Hippocampal formation (tissue), 2 donors: ENCODE results near the gene SNTG2.
"Not testable (repeated sequence)": the region's sequence is repeated elsewhere in the genome, so short reads cannot be mapped to it uniquely, and the experiment has no call there.

Experiments used
- DNase-seq, 2 donors: peaks; one replicate each; lab custom pipeline; 2025; lab: John Stamatoyannopoulos, UW

SNTG2 gene

DNA sequence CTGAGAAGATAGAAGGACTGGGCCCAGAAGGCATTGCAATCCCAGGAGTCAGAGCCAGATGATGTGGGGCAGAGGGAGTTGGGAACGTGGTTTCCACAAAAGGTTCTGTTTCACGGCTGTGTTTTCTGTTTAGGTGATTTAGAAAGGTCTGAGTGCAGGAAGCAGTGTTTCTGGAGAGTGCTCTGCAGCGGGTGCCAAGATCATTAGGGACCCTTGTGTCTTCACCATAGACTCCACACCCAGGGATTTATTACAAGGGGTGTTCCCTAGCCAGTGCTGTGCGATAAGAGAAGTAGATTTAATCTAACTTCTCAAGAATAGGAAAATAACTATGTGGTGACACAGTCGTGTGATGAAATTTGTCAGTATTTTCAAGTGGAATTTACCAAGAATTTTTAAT is 241.5 kb downstream of the SNTG2 start:
- DNase-seq = no peak

DNA sequence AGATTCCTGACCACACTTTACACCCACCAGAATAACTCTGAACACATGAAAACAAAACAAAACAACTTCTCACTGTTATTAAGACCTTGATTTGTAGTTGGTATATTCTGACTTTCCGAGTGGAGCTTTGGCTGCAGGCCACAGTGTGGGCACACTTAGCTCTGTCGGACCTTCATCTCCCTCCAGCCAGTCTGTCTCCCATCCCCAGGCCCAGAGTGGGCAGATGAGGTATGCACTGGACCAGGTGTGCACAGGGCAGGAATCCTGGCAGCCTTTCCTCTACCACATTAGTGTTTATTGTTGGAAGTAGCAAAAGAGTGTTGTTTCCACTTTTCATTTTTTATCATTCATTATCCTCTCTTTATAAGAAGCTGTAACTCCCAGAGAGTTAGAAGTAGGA is 243.2 kb downstream of the SNTG2 start:
- DNase-seq = no peak

DNA sequence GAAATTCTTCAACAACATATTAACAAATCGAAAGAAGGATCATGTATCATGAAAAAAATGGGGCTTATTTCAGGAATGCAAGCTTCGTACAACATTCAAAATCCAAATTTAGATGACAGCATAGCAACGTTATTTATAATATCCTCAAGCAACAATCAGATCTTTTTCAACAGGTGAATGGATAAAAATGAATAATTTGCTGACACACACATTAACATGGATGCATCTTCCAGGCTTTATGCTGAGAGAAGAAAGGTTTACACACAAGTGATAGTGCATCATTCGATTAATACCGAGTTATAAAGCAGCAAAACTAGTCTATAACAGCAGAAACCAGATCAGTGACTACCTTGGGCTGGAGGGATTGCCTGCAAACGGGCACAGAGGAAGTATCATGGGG is 253.1 kb downstream of the SNTG2 start:
- DNase-seq = no peak

DNA sequence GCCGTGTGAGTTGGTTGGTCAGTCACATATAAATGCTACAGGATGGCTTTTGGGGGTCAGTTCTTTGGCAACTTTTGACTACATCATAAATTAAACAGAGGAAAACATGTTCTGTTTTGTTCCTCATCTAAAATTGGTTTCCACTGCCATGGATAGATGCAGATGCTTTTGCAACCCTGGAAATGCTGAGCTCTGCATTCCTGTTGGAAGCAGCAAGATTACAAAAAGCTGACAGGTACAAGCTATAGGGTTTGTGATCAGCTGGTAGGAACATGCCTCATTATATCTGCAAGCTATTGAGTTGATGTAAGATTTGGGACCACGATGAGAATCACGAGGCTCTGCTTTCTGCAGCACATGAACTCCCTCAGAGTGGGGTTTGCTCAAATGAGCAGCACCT is 255.2 kb downstream of the SNTG2 start:
- no peak for DNase-seq

DNA sequence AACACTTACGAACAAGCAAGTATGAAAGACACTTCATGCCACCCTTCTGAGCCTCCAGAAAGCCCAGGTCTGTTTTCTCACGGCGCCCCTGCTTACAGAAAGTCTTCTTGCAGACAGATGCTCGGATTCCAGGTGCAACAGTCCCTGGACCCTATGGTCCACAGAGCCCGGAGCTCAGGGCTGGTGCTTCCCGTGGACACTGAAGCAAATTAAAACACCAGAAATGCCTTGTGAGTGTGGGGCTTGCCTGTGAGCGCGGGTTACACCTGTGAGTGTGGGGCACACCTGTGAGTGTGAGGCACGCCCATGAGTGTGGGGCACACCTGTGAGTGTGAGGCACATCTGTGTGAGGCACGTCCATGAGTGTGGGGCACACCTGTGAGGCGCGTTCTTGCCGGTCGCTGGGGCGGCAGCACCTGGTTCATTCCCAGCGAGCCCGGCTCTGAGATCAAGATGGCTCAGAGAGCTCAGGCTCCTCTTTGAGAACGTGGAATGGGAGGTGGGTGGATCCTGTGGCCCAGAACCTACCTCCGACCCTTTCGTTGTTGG is 257.4 kb downstream of the SNTG2 start:
- no peak for DNase-seq

DNA sequence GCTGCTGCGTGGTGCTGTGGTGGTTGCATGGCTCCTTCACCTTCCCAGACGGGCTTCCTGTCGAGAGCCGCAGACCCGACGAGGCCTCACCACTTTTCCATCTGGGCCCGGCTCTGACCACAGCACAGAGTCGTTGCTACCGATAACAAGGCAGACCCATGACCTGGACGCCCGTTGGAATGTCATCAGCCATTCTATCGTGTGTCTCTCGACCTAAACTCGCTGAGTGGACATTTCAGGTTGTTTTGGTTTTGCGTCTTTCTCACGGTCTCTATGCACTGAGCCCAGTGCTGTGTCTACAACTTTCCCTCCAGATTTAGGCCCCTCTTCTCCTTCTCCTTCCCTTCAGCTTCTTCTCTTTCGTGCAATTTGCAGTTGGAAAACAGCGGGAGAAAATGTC is 257.9 kb downstream of the SNTG2 start:
- DNase-seq = no peak

DNA sequence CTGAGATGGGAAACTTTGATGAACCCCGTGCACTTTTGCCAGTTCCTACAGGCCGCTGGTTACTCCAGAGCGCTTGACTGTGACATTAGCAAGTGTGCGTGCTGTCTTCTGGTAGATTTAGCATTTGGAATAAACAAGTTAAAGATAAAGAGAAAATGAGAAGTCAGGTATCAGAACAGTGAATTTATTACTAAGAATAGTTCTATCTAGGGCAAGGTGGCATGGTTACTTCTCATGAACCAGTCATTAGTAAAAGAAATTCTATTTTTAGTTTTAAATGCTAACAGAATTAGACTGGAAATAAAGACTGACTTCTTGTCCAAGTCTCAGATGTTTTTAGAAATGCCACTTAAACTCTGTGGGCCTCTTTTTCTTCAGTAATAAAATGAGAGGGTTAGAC is 258.6 kb downstream of the SNTG2 start:
- no peak for DNase-seq

DNA sequence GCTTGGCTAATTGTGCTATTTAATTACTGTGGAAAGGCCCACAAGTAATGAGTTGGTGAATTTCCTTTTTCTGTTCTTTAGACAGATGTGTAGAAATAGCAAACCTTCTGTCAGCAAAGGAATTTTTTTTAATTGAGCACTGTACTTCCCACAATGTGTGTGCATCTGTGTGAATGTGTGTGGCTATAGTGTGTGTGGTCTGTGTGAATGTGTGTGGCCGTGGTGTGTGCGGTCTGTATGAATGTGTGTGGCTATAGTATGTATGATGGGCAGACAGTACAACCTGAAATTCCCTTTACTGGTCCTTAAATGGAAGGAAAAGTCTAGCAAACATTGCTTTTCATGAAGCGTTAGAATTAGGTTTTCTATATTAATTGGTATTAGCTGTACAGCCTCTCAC is 259.1 kb downstream of the SNTG2 start:
- DNase-seq = no peak

DNA sequence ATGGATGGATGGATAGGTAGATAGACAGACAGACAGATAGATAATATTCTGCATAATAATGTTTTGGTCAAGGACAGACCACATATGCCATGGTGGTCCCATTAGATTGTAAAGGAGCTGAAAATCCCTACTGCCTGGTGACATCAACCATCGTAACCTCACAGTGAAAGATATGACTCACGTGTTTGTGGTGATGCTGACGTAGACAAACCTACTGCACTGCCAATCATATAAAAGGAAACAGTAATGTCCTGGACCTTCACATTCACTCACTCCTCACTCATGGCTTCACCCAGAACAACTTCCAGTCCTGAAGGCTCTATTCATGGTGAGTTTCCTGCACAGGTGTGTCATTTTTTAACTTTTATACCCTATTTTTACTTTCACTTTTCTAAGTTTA is 259.7 kb downstream of the SNTG2 start:
- DNase-seq = no peak

DNA sequence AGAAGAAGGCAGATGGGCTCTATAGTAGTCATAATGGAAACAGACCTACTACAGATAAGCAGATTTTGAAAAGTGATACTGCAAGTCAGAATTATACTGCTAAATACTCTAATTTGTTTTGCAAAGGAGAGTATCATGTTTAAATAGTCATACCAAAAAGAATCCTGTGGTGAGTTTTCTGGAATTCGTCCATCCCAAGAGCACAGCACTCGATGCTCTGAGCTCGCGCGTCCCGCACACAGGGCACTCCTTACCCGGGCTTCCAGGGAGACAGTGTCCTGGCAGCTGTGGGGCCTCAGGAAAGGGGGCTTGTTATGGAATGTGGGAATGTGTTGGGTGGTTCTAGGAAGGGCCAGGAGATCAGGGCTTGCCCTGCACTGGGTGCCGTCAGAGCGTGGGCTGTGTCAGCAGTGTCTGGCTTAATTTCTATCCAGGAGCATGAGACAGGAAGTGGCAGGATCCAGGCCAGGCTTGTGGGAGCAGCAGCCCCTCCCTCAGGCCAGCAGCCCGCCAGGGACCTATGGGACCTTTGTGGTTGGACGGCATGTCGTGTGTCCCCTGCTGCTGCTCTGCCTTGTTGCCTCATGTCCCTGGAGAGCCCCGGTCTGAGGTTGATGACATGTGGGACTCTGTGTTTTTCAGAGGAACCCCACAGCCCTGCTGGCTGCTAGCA is 269.4 kb downstream of the SNTG2 start:
- DNase-seq = no peak

DNA sequence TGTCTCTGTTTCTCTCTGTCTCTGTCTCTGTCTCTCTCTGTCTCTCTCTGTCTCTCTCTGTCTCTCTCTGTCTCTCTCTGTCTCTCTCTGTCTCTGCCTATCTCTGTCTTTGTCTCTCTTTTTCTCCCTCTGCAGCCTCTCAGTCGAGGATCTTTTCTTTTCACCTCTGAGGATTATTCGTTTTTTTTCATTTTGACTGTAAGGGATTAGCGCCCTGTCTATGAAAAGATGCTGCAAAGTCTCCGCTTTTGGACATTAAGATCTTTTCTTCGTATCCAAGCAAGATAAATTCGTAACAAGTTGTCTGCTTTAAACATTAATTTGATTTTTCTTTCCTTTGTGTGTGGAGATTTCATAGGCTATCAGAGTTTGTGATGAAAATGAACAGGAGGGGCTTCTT is 271.4 kb downstream of the SNTG2 start:
- no peak for DNase-seq

DNA sequence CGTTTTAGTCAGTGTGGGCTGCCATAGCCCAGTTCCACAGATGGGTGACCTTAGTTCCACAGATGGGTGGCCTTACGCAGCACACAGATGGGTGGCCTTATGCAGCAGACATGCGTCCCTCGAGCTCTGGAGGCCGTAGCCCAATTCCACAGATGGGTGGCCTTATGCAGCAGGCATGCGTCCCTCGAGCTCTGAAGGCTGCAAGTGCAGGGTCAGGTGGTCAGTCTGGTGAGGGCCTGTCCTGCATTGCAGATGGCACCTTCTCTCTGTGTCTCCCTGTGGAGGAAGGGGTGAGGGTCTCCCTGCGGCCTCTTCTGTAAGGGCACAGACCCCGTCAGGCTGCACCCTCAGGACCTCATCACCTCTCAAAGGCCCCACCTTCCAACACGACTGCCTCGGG is 273.1 kb downstream of the SNTG2 start:
- no peak for DNase-seq

DNA sequence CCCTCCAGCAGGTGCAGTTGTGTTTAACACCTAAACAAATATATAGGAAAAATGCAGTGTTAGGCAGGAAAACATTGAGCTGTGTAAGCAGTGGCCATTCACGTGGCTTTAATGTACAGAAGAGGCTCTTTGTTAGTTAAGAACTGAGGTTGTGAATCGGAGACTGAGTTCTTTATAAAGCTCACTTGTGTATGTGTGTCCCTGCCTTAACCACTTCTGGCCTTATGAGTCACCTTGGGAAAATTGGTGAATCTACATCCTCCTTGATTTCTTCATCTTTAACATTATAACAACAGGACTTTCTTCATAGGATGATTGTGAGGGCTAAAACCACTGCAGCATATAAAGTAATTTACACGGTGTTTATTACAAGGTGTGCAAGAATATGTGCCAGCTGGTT is 274.3 kb downstream of the SNTG2 start:
- DNase-seq = no peak

DNA sequence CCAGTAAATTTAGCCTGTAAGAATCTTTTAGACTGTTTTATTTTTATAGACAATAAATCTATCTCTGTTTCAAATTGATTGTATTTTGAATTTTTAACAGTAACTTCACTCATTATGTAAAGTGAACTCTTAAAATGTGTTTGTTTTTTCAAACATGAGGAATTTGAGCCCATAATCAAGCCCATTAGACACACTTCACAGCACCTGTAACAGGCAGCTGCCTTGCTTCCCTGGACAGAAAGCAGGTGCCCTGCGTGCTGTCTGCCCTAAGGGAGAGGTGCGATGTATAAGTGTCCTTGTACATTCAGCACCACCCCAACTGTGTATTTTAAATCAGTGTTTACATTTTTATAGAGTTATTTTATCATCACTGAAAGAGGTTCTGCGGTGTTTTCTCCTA is 276.1 kb downstream of the SNTG2 start:
- DNase-seq = no peak

DNA sequence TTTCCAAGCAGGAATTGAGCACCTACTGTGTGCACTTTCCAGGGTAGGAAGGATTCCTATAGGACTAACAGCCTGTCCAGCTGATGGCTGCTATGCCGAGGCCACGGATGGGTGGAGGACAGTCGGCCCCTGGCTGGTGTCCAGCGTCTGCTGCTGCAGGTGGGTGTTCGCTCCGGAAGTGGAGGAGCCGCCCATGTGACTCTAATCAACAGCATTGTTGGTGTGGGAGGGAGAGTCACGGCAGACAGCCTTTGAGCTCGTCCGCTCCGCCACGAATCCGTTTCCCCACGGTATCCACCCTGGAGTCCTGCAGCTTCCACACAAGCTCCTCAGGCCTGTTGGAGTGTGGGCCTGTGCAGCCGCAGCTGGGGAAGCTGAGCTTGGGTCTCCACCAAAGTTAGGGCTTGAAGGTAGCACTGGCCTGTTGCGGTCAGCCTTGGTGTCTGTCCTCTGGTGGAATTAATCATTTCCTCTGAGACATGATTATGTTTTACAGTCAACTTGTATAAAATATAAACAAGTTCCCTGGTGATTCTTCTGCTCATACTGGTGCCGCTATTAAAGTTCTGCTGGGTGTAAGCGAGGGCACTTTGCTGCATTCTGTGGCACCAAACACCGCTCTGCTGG is 276.7 kb downstream of the SNTG2 start:
- DNase-seq = no peak

DNA sequence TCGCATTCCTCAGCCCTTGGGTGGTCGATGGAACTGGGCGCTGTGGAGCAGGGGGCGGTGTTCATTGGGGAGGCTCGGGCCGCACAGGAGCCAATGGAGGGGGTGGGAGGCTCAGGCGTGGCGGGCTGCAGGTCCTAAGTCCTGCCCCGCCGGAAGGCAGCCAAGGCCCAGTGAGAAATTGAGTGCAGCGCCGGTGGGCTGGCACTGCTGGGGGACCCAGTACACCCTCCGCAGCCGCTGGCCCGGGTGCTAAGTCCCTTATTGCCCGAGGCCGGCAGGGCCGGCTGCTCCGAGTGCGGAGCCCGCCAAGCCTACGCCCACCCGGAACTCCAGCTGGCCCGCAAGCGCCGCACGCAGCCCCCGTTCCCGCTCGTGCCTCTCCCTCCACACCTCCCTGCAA is 278.9 kb downstream of the SNTG2 start:
- DNase-seq = not testable (repeated sequence)

DNA sequence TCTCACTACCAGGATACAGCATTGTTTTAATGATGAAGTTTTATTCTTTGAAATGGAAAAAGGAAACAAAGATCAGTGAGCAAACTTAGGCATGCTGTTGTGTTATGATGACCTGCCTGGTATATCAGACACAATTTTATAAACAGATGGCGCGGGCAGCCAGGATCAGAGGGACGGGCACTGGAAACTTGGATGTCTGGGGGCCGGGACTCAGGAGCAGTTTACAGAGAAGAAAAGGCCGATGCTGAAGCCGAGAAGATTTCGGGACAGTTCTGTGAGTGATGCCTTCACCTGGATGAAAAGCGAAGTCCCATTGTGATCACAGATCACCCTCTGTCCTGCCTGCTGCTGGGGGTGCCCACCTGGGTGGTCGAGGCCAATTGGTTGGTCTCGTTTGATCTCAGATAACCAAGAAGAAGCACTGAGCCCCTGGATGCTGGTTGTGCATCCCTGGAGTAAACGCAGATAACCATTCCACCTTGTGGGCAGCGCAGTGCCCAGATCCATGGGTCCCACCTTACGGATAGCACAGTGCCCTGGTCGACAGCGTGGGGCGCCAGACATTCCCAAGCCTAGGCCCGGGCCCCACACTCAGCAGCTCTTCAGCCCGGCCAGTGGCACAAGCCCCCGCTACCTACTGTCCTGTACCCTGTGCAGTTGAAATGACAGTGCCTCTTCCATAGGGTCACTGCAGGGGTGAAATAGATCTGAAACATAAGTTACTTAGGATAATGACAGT is 279.7 kb downstream of the SNTG2 start:
- no peak for DNase-seq

DNA sequence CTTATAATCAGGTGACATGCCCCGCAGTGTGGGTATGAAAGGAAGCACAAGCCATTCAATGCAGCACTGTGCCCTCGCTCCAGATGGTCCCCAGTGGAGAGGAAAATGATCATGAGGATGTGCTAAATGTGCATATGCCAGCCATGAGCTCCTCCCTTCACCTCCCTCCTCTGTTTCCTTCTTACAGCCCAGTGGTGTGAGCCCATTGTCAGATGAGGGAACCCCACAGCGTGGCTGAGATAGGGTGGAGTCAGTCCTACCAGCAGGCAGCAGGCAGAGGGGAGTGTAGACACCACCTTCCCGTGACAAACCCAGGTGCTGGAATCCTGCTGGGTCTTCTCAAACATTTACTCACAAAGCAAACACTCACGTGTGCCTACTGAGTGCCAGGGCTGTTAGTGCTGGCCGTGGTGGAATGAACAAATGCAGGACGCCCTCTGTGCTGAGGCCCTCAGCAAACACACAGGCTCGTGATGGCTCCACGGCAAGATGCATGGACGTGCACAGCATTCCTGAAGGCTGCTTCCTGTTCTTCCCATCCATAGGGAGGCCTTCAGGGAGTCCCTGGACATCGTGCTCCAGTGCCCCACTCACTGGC is 280.9 kb downstream of the SNTG2 start:
- DNase-seq = no peak

DNA sequence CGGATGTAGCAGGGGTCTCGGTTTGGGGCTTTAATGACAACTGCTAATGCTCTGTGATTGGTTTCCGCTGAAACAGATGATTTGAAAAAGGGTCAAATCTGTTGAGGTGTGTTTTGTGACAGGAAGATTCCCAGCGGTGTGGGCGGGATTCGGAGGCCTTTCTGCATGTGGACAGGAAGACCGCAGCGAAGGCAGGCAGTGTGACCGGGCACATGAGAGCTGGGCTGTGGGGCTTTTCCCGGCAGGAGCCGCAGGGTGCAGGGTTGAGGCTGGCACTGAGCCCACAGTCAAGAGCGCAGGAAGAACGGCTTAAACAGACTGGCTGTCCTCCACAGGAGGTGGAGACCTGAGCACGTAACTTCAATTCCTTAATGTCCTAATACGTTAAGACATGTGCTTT is 282.6 kb downstream of the SNTG2 start:
- DNase-seq = no peak

DNA sequence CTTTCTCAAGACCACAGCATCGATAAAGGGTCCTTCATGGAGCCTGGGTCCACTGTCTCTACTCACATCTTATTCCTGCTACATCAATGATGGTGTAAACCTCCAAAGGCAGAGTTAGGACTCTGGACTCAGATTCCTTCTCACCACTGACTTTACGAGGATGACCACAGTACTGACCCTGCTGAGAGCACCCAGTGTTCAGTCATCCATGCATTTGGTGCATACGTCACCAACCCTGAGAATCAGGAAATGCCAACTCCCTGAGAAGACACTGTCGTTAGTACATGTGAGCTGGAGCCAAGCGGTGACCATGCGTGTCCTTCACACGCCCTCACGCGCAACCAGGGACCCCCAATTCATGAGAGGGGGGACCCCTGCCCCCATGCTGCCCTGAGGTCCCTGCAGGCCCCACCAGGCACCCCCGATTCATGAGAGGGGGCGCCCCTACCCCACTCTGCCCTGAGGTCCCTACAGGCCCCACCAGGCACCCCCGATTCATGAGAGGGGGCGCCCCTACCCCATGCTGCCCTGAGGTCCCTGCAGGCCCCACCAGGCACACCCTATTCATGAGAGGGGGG is 284.2 kb downstream of the SNTG2 start:
- no peak for DNase-seq

DNA sequence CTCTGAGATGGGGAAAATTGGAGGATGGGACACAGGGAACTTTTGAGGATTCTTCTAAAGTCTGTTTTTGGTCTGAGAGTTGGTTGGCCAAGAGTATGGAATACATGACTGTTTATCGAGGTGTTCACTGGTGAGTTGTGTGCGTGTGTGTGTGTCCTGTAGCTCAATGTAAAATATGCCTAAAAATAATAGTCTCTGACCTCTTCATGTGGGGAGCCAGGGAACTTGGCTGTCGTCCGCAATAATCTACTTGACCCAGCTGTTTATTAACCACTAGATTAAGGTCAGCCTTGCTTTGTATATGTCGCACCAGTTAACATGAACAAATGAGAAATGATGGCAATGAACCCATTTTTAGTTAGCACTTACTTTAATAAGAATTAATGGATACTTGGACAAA is 285.2 kb downstream of the SNTG2 start:
- DNase-seq = no peak

DNA sequence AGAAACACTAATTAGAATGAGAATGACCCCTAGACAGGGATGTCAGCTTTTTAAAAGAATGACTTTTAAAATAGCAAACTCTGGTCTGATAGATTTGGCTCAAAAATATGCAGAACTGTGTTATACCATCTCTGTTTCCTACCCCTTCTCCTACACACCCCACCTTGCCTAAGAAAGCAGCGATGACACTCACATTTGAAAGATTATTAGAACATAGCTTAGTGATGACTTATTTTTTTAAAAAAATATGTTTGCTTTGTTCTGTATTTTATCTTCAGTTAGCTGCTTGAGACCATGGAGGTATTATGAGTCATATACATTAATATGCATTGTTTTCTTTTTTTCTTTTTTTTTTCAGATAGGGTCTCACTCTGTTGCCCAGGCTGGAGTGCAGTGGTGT is 286.0 kb downstream of the SNTG2 start:
- DNase-seq = no peak
